ENCODE data around the gene BLVRA.

- TF ChIP-seq CTCF (IDR thresholded peaks at IDR 0.05), result no peak
- no peak for TF ChIP-seq POLR2A (IDR thresholded peaks at IDR 0.05)
Observed at GRCh38 chr7:43769281-43769680, 10.8 kb downstream of the BLVRA start.
